Transverse colon (tissue), 3 donors: ENCODE measurements around the gene ZNF837.

Experiments
- EP300 ChIP-seq: sonication (generic); formaldehyde crosslinking; IDR thresholded peaks from one replicate; pipeline ENCODE4 v1.6.1; 2017; ENCODE audit warnings: antibody characterized with exemption, low read depth
- TF ChIP-seq, protein P1 (sequence below), 5 experiments: fragments of 200-600 bp in 3 of 5; fragments of 450-650 bp in 2 of 5; sonication (generic) in 3 of 5; IDR thresholded peaks; 1 replicate in 2 of 5; 2 replicates in 3 of 5; pipeline ENCODE4 v1.5.1; 2016 to 2017; ENCODE audit warnings: antibody characterized with exemption in 5 of 5, inconsistent platforms in 3 of 5, mild to moderate bottlenecking in 2 of 5, moderate library complexity in 1 of 5

DNA sequence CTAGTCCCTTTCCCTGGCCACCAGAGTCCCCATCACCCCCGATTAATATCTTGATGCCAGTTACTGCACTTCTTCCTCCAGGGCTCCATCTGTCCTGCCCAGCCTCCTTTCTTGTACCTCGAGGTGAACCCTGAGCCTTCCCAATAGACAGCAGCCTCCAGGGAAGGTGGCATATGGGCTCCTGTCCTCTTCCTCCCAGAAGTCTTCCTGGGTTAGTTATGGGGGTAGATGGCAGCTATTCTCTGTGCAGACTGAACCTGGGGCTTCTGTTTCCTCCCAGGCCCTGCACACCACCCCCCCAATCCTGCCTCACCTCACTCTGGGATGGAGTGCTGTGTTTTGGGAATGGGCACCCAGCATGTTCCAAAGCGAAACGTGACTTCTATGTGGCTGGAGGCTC, 17.3 kb upstream of the ZNF837 start:
- TF ChIP-seq, protein P1, sequence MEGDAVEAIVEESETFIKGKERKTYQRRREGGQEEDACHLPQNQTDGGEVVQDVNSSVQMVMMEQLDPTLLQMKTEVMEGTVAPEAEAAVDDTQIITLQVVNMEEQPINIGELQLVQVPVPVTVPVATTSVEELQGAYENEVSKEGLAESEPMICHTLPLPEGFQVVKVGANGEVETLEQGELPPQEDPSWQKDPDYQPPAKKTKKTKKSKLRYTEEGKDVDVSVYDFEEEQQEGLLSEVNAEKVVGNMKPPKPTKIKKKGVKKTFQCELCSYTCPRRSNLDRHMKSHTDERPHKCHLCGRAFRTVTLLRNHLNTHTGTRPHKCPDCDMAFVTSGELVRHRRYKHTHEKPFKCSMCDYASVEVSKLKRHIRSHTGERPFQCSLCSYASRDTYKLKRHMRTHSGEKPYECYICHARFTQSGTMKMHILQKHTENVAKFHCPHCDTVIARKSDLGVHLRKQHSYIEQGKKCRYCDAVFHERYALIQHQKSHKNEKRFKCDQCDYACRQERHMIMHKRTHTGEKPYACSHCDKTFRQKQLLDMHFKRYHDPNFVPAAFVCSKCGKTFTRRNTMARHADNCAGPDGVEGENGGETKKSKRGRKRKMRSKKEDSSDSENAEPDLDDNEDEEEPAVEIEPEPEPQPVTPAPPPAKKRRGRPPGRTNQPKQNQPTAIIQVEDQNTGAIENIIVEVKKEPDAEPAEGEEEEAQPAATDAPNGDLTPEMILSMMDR (IDR thresholded peaks at IDR 0.05): no peak
- no peak for TF ChIP-seq EP300
